ENCODE results near the gene ATOSB.

DNA sequence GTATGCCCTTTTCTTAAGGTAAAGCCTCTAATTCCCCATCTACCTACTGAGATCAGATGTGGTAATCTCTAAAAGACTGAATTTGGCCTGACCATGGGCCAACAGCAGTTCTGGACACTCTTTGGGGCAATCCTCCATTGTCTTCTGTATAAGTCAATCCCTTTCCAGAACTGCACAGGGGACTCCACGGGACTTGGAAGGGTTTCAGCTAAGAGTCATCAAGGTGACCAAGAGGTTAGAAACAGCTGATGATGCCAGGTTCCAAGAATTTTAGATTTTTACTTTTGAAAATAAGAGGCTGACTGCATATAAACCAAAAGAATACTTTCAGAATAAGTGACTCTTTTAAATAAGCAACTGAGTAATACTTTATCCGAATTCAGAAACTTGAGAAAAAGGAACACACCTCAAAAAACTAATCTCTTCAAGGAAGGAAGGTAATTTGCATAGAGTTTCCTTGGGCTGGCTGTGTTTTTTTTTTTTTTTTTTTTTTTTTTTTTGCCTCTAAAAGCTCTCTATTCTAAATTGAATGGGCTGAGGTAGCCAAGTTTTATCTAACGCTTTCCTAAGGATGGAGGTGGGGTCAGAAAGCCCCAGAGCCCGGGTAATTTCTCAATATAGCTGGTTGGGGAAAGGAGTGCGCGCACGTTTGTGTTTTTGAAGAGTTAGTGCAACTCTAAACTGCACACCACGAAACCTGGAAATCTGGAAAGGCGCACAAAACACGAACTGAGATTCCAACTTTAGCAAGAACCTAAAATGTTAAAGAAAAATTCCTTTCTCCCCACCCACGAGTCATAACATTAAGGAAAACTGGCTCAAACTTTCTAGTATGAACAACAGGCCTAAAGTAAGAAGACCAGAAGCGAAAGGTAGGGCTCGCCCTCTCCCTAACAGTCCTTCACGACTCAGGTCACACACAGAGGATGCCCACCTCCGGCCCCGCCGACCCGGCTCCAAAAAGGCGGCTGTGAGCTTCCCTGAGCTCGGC lies 44.5 kb downstream of the ATOSB start:
- no peak for TF ChIP-seq EP300 (IDR thresholded peaks at IDR 0.05)
- TF ChIP-seq, protein P1, sequence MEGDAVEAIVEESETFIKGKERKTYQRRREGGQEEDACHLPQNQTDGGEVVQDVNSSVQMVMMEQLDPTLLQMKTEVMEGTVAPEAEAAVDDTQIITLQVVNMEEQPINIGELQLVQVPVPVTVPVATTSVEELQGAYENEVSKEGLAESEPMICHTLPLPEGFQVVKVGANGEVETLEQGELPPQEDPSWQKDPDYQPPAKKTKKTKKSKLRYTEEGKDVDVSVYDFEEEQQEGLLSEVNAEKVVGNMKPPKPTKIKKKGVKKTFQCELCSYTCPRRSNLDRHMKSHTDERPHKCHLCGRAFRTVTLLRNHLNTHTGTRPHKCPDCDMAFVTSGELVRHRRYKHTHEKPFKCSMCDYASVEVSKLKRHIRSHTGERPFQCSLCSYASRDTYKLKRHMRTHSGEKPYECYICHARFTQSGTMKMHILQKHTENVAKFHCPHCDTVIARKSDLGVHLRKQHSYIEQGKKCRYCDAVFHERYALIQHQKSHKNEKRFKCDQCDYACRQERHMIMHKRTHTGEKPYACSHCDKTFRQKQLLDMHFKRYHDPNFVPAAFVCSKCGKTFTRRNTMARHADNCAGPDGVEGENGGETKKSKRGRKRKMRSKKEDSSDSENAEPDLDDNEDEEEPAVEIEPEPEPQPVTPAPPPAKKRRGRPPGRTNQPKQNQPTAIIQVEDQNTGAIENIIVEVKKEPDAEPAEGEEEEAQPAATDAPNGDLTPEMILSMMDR (IDR thresholded peaks at IDR 0.05), result no peak

All from stomach (tissue), 4 donors.